Heart left ventricle (tissue), 13 donors: ENCODE data around the gene RTN4RL2.

Experiments
- POLR2A ChIP-seq, 2 donors: fragments of 450-650 bp; IDR thresholded peaks; one replicate each; pipeline ENCODE4 v1.6.1; 2017; ENCODE audit warnings: antibody characterized with exemption in 2 of 2, mild to moderate bottlenecking in 2 of 2, moderate library complexity in 2 of 2
- TF ChIP-seq, protein P1 (sequence below), 12 donors: fragments of 200-600 bp; sonication (generic) in 4 of 12; IDR thresholded peaks; one replicate each; pipeline versions ENCODE4 v1.5.0 to v1.8.0; 2018 to 2022; ENCODE audit warnings: antibody characterized with exemption in 12 of 12, mild to moderate bottlenecking in 5 of 12
- donor health status: ischemic (EF 13 %, LVEDD 7.1; RV severe dilation, severe dysfunction).
- donor health status: DM: no; HTN: yes; CAD: no.
- donor health status: DM: no; HTN: no; CAD: no.
- donor health status: ischemic (EF 25% LVEDD 6.9; RV normal size, moderate dysfunction).
- donor health status: ischemic (EF 25% LVEDD 5.7; RV mildly dilated, moderate dysfunction).
- donor health status: ischemic (EF 35%, LVEDD 5.7; RV mildly dilated, moderate dysfunction).
- donor health status: nonischemic (EF 11% LVEDD 7.7; RV severe dilation, severe dysfunction).
- donor health status: DM: yes; HTN: yes; CAD: no.
- donor health status: PGD.
- donor health status: ischemic (EF 29% LVEDD 5.4; RV normal size, mild dysfunction).
- donor health status: nonischemic (EF 23%, LVEDD 6.1; RV moderate dilation, normal function).

DNA sequence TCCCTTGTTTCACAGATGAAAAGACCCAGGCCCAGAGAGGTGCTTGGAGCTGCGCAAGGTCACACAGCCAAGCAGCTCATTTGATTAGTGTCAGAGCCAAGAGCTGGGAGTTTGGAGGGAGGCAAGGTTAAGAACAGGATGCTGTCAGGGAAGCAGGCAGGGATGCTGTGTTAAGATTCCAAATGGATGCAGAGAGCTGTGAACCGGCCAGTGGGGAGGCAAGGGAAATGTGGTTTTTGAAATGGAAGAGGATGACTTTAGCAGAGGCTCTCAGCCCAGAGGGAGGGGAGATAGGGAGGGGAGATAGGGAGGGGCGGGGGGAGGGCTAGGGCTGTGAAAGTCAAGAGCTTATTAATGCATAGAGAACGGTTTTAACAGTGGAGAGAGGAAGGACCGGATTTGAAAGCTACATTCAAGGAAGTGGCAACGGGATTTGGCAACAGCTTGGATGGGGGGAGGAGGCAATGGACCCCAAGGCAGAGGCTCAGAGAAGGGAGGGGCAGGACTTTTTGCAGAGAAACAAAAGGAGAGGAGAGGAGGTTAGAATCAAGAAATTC lies 13.0 kb downstream of the RTN4RL2 start:
- TF ChIP-seq, protein P1, sequence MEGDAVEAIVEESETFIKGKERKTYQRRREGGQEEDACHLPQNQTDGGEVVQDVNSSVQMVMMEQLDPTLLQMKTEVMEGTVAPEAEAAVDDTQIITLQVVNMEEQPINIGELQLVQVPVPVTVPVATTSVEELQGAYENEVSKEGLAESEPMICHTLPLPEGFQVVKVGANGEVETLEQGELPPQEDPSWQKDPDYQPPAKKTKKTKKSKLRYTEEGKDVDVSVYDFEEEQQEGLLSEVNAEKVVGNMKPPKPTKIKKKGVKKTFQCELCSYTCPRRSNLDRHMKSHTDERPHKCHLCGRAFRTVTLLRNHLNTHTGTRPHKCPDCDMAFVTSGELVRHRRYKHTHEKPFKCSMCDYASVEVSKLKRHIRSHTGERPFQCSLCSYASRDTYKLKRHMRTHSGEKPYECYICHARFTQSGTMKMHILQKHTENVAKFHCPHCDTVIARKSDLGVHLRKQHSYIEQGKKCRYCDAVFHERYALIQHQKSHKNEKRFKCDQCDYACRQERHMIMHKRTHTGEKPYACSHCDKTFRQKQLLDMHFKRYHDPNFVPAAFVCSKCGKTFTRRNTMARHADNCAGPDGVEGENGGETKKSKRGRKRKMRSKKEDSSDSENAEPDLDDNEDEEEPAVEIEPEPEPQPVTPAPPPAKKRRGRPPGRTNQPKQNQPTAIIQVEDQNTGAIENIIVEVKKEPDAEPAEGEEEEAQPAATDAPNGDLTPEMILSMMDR (IDR thresholded peaks at IDR 0.05), result no peak
- TF ChIP-seq POLR2A (IDR thresholded peaks at IDR 0.05), result no peak
